HepG2 (cell line): ENCODE measurements around the gene WNT7B. TPM values are rescaled to one million over a fixed set of nuclear protein-coding genes. Genes with fewer than 3 reads are reported as not detected.

Experiments used
- DNMT3B ChIP-seq: conservative IDR thresholded peaks from 2 replicates; pipeline ENCODE4 v1.6.1; 2016; ENCODE audit warnings: missing biosample characterization, control low read depth
- GABPA ChIP-seq, 2 experiments: IDR thresholded peaks; 2 replicates each; pipeline ENCODE4 v1.6.1; 2011 to 2016; ENCODE audit warnings: low read depth in 2 of 2, low read length in 1 of 2, missing biosample characterization in 1 of 2, missing genetic modification characterization in 1 of 2
- GFI1 ChIP-seq: sonication (generic); formaldehyde crosslinking; IDR thresholded peaks from 2 replicates; pipeline ENCODE4 v1.5.0; 2020; ENCODE audit warnings: missing genetic modification reagents, mild to moderate bottlenecking, borderline replicate concordance
- GMEB2 ChIP-seq: IDR thresholded peaks from 2 replicates; pipeline ENCODE4 v1.6.1; 2016; ENCODE audit warnings: missing biosample characterization, missing genetic modification reagents, low read depth
- JARID2 ChIP-seq: sonication (generic); formaldehyde crosslinking; IDR thresholded peaks from 2 replicates; pipeline ENCODE4 v1.8.1; 2023; ENCODE audit warnings: missing genetic modification reagents, inconsistent platforms; ENCODE audit not compliant: insufficient replicate concordance
- KAT2B ChIP-seq: fragments of 150-350 bp; IDR thresholded peaks from 2 replicates; pipeline ENCODE4 v1.6.1; 2014; ENCODE audit warnings: low read depth, low read length, borderline replicate concordance
- NBN ChIP-seq: fragments of 450-650 bp; conservative IDR thresholded peaks from 2 replicates; pipeline ENCODE4 v1.6.1; 2017
- PLSCR1 ChIP-seq: sonication (generic); formaldehyde crosslinking; IDR thresholded peaks from 2 replicates; pipeline ENCODE4 v1.5.0; 2020; ENCODE audit warnings: missing genetic modification reagents, mild to moderate bottlenecking, borderline replicate concordance
- RXRB ChIP-seq: IDR thresholded peaks from 2 replicates; pipeline ENCODE4 v1.6.1; 2016; ENCODE audit warnings: borderline replicate concordance, missing genetic modification reagents, missing compliant biosample characterization
- TBX3 ChIP-seq: fragments of 450-650 bp; IDR thresholded peaks from 2 replicates; pipeline ENCODE4 v1.6.1; 2017; ENCODE audit warnings: antibody characterized with exemption, mild to moderate bottlenecking, inconsistent platforms, borderline replicate concordance
- YEATS2 ChIP-seq: sonication (generic); formaldehyde crosslinking; IDR thresholded peaks from 2 replicates; pipeline ENCODE4 v1.4.0; 2020; ENCODE audit warnings: missing genetic modification reagents, borderline replicate concordance
- ZHX2 ChIP-seq, 2 experiments: sonication (generic) in 1 of 2; formaldehyde crosslinking in 1 of 2; IDR thresholded peaks; 2 replicates each; pipeline versions ENCODE4 v1.6.1 to v1.9.0; 2014 to 2022; ENCODE audit warnings: antibody characterized with exemption in 1 of 2, borderline replicate concordance in 1 of 2, inconsistent platforms in 1 of 2, low read depth in 1 of 2, missing genetic modification reagents in 1 of 2
- ZMYM3 ChIP-seq: sonication (generic); formaldehyde crosslinking; IDR thresholded peaks from 2 replicates; pipeline ENCODE4 v1.5.1; 2020; ENCODE audit warnings: mild to moderate bottlenecking, missing genetic modification reagents
- ZNF33A ChIP-seq: sonication (generic); formaldehyde crosslinking; IDR thresholded peaks from 2 replicates; pipeline ENCODE4 v1.5.1; 2020; ENCODE audit warnings: missing genetic modification reagents, mild to moderate bottlenecking, moderate library complexity, borderline replicate concordance
- ZNF510 ChIP-seq: sonication (generic); formaldehyde crosslinking; IDR thresholded peaks from 2 replicates; pipeline ENCODE4 v1.4.0; 2020; ENCODE audit warnings: low read depth, mild to moderate bottlenecking, missing genetic modification reagents
- ZNF607 ChIP-seq: sonication (generic); formaldehyde crosslinking; IDR thresholded peaks from 2 replicates; pipeline ENCODE4 v1.5.1; 2020; ENCODE audit warnings: missing genetic modification reagents, mild to moderate bottlenecking, borderline replicate concordance
- polyA plus RNA-seq, 8 experiments: library from polyadenylated mRNA; depleted of rRNA in 3 of 8; stranded (reverse) in 7 of 8; unstranded in 1 of 8; fragments of >200 nt; fragmentation: Illumina TruSeq in 4 of 8; extraction: Trizol in 4 of 8; gene quantifications; 2 replicates each; pipeline versions ENCODE4 v1.2.1 to v1.2.3, GENCODE V29; 2011 to 2016; ENCODE audit warnings: low read depth in 4 of 8, missing spikeins in 1 of 8, mixed read lengths in 1 of 8; ENCODE audit not compliant: insufficient read depth in 1 of 8
- total RNA-seq, 5 experiments: library from RNA; depleted of rRNA; stranded (reverse); fragments of >200 nt; fragmentation: Illumina TruSeq; extraction: Trizol; gene quantifications; 2 replicates each; pipeline ENCODE4 v1.2.3, GENCODE V29; 2016; ENCODE audit warnings: low read depth in 1 of 5
- TF ChIP-seq, protein P1 (sequence below): sonication (generic); formaldehyde crosslinking; IDR thresholded peaks from 2 replicates; pipeline ENCODE4 v1.8.1; 2023; ENCODE audit warnings: mild to moderate bottlenecking, missing genetic modification reagents

The WNT7B gene
- total and polyA plus RNA-seq, 2 of the 13 experiments (the other 11 are each of a cell fraction or from before 2014, with no cell fraction given), result 0.09 TPM; not detected in 1

DNA sequence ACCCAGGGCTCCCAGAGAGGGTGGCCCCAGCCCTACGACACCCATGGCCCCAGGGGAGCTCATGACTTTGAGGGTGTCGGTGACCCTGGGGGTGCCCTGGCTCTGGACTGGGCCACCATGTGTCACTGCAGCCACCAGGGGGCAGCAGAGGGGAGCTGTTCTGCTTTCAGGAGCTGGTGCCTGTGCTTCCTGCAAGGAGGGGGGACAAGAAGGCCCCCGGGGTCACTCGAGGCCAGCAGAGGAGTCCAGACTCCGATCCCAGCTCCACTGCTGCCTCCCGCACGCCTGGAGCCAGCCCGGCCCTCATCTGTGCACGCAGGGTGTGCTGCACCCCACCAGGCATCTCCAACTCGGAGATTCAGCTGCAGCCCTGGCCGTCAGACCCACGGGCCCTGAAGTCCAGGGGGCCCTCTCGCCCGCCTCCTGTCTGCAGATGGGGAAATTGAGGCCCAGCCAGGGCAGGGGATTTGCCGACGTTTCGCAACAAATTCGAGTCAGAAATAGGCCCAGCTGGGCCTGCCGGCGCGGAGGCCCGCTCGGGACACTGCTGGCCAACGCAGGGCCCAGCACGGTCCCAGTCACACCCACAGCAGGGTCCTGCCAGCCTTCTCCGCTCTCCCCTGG lies 29.5 kb upstream of the WNT7B start (continued):
- TF ChIP-seq NBN, result no peak
- TF ChIP-seq, protein P1, sequence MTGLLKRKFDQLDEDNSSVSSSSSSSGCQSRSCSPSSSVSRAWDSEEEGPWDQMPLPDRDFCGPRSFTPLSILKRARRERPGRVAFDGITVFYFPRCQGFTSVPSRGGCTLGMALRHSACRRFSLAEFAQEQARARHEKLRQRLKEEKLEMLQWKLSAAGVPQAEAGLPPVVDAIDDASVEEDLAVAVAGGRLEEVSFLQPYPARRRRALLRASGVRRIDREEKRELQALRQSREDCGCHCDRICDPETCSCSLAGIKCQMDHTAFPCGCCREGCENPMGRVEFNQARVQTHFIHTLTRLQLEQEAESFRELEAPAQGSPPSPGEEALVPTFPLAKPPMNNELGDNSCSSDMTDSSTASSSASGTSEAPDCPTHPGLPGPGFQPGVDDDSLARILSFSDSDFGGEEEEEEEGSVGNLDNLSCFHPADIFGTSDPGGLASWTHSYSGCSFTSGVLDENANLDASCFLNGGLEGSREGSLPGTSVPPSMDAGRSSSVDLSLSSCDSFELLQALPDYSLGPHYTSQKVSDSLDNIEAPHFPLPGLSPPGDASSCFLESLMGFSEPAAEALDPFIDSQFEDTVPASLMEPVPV (CRISPR knock-in tag), result 0 out of 2 replicates have a peak, but pooled peaks have one; percentile 31
- TF ChIP-seq TBX3, result no peak
- no peak for TF ChIP-seq ZNF33A (CRISPR knock-in tag)
- no peak; the same call in 1 of the 2 replicates for TF ChIP-seq DNMT3B
- no peak for TF ChIP-seq KAT2B
- TF ChIP-seq GMEB2 (CRISPR knock-in tag), result no peak
- TF ChIP-seq RXRB (CRISPR knock-in tag), result peak; percentile 99
- TF ChIP-seq YEATS2, result 0 out of 2 replicates have a peak, but pooled peaks have one; percentile 6
- TF ChIP-seq ZNF510 (CRISPR knock-in tag), result no peak
- peak; percentile 56 for TF ChIP-seq JARID2 (CRISPR knock-in tag)
- 0 out of 2 replicates have a peak, but pooled peaks have one; percentile 30 for TF ChIP-seq ZMYM3 (CRISPR knock-in tag)
- no peak for TF ChIP-seq PLSCR1
- no peak; the same call in 1 of the 2 replicates for TF ChIP-seq GFI1 (CRISPR knock-in tag)
- TF ChIP-seq ZNF607, result 0 out of 2 replicates have a peak, but pooled peaks have one; percentile 41
- no peak for TF ChIP-seq GABPA (IDR thresholded peaks at IDR 0.05; ENCODE audit: low read depth, low read length)
- peak; percentile 39; the same call in 1 of the 2 replicates for TF ChIP-seq GABPA (CRISPR knock-in tag; IDR thresholded peaks at IDR 0.05; ENCODE audit: low read depth)
- TF ChIP-seq ZHX2 (IDR thresholded peaks at IDR 0.05; ENCODE audit: low read depth), result no peak
- no peak for TF ChIP-seq ZHX2 (CRISPR knock-in tag; IDR thresholded peaks at IDR 0.05; ENCODE audit: borderline replicate concordance)
